DMS 273 treated with DMSO at 0.1 percent for 48 hours (cell line): Measurements from ENCODE around the gene NXPH1.

Experiments used
- DNase-seq: peaks from one replicate; lab custom pipeline; 2025; lab: John Stamatoyannopoulos, UW

The NXPH1 gene

GRCh38 chr7:8436965-8437364 lies 3.6 kb downstream of the NXPH1 start:
- DNase-seq, result no peak

DNA sequence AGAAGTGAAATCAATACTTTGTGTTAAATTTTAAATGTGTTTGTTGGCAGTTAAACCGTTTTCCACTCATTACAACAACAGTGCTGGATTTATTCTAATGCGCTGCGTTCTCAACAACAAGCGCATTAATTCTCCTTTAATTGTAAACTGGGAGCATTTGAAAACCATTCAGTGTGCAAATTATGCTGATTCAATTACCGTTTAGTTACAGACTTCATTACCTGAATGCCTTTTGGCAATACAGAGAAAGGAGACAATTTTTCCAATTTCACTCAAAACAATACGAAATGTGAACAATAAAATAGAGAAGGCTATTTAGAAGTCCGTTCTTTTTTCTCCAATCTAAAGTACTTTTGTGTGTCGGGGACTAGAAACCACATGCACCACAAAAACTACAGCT lies 4.2 kb downstream of the NXPH1 start:
- DNase-seq, result no peak

GRCh38 chr7:8440670-8441069 lies 7.3 kb downstream of the NXPH1 start:
- DNase-seq, result no peak

GRCh38 chr7:8441106-8441965 lies 7.9 kb downstream of the NXPH1 start:
- DNase-seq, result no peak

DNA sequence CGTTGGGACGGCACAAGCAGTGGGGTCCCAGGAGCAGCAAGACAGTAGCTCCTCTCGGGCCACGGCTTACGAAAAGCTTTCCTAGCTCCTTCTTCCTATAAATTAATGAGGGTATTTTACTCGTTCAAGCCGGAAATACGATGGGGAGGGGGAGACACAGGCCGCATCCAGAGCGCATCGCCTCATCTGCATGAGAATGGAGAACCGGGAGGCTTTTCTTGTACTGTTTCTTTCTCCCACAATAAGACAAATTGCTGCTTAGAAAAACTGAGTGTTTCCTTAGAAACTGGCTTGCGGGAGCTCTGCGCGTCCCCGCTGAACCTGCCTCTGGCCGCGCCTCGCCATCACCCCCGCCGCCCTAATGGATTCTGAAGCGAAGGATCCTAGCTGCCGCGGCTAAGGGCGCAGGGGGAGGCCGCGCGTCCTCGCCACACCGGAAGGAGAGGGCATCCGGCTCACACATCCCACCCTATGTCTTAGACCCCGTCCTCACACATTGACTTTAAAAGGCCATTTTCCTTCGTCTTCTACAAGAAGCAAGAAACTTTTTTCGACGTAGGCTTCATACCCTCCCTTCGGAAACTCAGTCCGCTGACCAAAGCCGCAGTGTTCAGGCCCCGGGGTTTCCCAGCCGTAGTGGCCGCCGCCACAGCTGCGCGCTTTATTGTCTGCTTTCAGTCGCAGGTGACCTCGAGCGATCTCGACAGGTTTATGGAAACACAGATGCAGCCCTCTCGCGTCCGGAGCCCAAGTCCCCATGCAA lies 8.8 kb downstream of the NXPH1 start:
- no peak for DNase-seq

DNA sequence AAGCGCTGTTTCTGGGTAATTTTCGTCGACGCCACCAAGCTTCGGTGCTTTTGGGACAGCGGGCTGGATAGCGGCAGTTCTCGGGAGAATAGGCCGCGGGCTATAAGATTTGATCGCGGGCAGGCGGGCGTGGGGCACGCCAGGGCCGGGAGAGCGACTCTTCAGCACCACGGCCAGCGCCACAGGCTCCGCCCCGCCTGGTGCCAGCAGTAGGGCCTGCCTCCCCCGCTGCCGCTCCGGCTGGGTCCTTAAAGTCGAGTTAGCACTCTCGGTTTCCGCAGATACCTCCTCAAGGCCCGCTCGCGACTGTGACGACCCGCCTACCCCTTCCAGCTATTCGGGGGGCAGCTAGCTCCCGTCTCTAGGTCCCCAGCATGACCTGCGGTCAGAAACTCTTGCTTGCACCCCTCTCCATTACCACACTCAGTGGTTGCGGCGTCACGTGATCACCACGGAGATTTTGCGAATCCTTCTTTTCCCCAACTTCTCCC lies 9.4 kb downstream of the NXPH1 start:
- DNase-seq, result no peak

DNA sequence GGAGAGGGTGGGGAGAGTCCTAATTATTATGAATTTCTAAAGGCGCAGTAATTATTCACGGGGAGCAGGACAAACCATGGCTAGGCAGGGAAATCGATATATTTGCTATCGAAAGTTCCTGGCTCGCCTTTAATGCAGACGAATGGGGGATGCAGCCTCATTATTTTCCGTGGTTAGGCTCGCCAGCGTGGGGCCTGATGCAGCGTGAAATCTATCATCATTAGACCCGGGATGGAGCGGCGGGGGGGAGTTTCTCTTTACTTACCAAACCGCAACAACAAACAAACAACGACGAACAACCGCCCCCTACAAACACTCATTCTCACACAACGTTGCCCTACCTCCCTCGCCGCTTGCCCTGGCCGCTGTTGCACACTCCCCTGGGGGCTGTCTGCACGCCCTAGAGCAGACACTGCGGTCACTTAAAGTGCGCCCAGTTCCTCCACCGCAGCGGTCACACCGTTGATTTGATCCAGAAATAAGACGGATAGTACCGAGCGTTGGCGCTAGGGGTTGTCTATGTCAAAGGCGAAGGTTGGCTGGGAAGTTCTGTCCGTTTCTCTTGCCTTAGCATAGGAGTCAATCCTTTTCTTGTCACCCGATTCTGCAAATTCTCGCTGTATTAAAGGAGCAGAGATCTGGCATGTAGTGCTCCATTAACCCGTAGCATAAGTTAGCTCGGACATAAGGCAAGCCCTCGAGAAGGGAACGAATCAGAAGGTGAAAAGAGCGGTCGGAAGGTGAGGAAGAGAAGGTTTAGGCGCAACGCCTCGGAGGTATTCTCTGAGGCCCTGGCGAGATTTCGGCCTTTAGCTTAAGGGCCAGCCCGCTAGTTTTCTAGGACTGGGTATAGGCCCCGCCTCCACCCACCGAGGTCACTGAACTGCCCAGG lies 10.4 kb downstream of the NXPH1 start:
- DNase-seq, result no peak

DNA sequence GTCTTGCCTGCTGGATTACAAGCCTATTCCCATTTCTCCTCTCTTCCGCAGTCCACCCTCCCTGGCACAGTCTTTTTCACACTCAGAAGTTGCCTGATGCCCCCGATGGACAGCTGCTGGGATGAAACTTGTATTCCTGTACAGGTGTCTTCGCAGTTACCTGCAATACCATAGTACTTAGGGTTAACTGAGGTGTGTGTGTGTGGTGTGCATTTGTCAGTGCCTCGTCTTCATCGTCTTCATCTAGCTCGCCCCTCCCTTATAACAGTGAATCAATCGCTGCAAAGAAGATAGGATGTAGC lies 11.0 kb downstream of the NXPH1 start:
- no peak for DNase-seq

DNA sequence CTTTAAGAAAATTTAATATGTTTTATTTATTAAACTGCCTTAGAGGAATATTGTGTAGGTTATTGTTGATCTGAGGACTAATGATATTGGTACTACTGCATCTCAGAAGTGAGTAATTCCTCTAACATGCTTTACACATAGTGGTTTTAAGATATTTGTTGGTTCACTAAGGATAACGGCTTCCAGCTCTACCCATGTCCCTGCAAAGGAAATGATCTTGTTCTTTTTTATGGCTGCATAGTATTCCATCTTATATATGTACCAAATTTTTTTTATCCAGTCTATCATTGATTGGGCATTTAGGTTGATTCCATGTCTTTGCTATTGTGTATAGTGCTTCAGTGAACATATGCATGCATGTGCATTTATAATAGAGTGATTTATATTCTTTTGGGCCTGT lies 20.1 kb downstream of the NXPH1 start:
- no peak for DNase-seq

- no peak for DNase-seq
Measured at GRCh38 chr7:8455426-8455825, 22.0 kb downstream of the NXPH1 start.

GRCh38 chr7:8462309-8462708 lies 28.9 kb downstream of the NXPH1 start:
- DNase-seq, result no peak

- no peak for DNase-seq
Measured at GRCh38 chr7:8465338-8465737, 31.9 kb downstream of the NXPH1 start.

DNA sequence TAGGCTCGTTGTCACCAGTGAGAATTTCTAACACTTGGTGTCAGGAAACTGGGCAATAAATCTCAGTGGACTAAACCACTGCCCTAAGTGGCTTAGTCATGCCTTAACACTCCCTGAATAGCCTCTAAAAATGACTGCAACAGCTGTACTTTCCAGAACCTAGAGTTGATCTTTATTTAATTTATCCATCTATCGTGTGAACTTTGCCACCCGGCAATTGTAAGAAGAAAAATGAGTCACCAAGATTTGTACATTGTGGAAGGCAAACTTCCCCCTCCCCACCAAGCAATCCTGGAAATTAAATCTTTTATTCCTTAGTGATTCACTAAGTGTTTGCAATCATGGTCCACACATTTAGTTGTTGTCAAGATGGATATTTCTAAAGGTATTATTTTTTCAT lies 47.1 kb downstream of the NXPH1 start:
- no peak for DNase-seq

DNA sequence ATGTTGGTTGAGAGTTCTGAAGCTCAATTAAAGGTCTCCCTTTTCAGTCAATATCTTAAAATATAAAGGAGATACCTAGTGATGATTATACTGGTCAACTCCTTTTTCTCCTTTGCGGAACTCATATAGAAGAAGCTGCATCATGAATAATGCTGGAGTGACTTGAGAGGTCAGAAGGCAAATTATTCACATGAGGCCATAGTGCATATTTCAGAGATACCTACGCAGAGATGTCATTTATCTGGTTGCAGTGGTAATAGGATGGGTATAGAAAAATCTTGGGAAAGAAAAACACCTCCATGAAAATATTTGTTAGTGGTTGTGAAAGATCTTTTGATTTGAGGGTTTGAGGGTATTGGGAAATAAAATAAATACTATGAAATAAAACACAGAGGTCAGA lies 47.7 kb downstream of the NXPH1 start:
- DNase-seq, result no peak

DNA sequence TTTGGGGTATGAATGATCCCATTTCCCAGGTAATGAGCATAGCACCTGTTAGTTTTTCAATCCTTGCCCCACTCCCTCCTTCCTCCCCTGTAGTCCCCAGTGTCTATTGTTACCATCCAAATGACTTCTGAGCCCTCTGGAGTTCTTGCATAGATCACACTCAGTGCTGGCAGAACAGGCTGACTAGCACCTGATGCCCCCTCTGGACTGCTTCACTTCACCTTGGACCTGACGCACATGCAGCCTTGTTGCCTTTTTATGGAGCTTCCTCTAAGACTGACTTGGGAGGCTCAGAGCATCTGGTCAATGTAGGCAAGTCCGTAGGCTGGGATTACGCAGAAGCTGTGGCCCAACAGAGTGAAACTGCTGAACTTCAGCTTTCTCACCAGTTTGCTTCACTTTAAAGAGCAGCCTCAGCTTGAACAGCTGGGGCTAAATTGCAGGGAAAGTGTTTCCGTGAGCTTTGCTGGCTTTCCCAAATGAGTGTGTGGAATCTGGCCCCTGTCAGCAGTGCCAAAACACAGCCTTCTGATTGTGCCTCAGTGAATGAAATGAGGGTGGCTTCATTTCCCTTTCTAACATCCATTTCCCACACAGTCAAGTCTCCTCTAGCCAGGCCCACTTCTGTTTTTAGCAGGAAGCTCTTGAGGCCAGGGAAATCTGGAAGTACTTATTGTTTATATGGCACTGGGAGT lies 48.5 kb downstream of the NXPH1 start:
- no peak for DNase-seq

- no peak for DNase-seq
Measured at GRCh38 chr7:8490391-8491045, 57.1 kb downstream of the NXPH1 start.

- DNase-seq, result no peak
Measured at GRCh38 chr7:8491106-8491505, 57.7 kb downstream of the NXPH1 start.

- no peak for DNase-seq
Measured at GRCh38 chr7:8491544-8492489, 58.4 kb downstream of the NXPH1 start.

DNA sequence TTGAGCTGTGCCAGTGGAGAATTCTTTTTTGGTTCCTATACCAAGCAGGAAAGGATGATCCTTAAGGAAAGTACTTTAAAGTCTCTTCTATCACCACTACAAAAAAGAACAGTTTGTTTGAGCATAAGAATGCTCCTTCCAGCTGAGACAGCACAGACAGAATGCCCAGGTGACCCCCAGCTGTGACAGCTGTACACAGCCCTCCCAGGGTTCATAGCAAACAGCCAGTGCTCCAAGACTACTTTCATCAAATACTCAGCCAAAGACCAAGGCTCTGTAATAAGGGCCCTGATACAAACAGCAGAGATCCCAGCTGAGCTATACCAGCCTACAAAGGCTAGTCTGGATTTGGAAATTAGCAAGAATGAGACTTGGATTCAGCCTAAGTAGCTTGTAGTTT lies 65.7 kb downstream of the NXPH1 start:
- DNase-seq, result no peak

DNA sequence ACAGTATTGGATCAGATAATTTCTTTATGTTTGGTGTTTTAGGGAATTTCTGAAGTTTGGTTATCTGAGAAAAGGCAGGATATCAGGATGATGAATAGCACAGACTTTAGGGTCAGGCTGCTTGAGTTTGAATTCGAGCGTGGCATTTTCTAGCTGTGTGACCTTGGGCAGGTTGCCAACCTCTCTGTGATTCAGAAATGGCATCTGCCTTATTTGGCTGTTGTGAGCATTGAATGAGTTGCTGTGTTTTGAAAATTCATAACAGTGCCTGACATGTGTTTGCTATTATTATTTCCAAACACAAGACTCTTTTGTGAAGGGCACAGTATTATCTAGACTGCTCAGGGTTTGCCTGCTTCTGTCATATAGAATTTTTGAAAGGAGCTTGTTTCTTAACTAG lies 66.9 kb downstream of the NXPH1 start:
- no peak for DNase-seq
